Breast epithelium (tissue), 4 donors: ENCODE data around the gene MINAR1. TPM values are rescaled to one million over a fixed set of nuclear protein-coding genes. Genes with fewer than 3 reads are reported as not detected.
A peak's percentile ranks its signal among the peaks of the same experiment; 100 is the strongest.

ENCODE experiments used
- DNase-seq, 2 donors: peaks; one replicate each; pipeline ENCODE4 v3.0.0-alpha.2; 2019; ENCODE audit warnings: low spot score in 2 of 2
- H3K27ac ChIP-seq, 2 donors: fragments of 200-600 bp; sonication (generic) in 1 of 2; one replicate each; pipeline ENCODE4 v1.5.1; 2016 to 2019; ENCODE audit warnings: mild to moderate bottlenecking in 1 of 2
- H3K27me3 ChIP-seq, 2 donors: fragments of 200-600 bp; sonication (generic) in 1 of 2; one replicate each; pipeline versions ENCODE4 v1.5.1 to v1.6.0; 2017 to 2019; ENCODE audit warnings: control low read depth in 1 of 2, mild to moderate bottlenecking in 1 of 2
- H3K36me3 ChIP-seq: fragments of 200-600 bp; one replicate; pipeline ENCODE4 v1.5.1; 2019
- H3K4me1 ChIP-seq, 2 donors: fragments of 200-600 bp; sonication (generic); one replicate each; pipeline ENCODE4 v1.5.1; 2016 to 2019; ENCODE audit warnings: control low read depth in 1 of 2
- H3K4me3 ChIP-seq, 3 donors: fragments of 200-600 bp; sonication (generic); 1 replicate in 2 of 3; 2 replicates in 1 of 3; pipeline ENCODE4 v1.5.1; 2016 to 2019; ENCODE audit warnings: mild to moderate bottlenecking in 3 of 3, moderate library complexity in 2 of 3
- H3K9me3 ChIP-seq, 2 donors: fragments of 200-600 bp; sonication (generic) in 1 of 2; one replicate each; pipeline ENCODE4 v1.5.1; 2016 to 2019; ENCODE audit warnings: control low read depth in 1 of 2
- POLR2A ChIP-seq: fragments of 450-650 bp; IDR thresholded peaks from one replicate; pipeline ENCODE4 v1.6.1; 2016; ENCODE audit warnings: antibody characterized with exemption, mild to moderate bottlenecking, moderate library complexity
- POLR2AphosphoS5 ChIP-seq, 3 donors: sonication (generic); formaldehyde crosslinking; IDR thresholded peaks; one replicate each; pipeline ENCODE4 v1.6.1; 2017; ENCODE audit warnings: antibody characterized with exemption in 3 of 3
- intact Hi-C: fragments of 100-400 bp; cut with DNase I; formaldehyde crosslinking; loops from one replicate; pipeline ENCODE4 v1.15.1; 2023; ENCODE audit warnings: low total_unique reads
- total RNA-seq, 3 donors: library from RNA; depleted of rRNA; stranded (reverse); fragments of >200 nt; gene quantifications; one replicate each; pipeline ENCODE4 v1.1.0, GENCODE V29; 2016
- TF ChIP-seq, protein P1 (sequence below), 3 donors: fragments of 450-650 bp; IDR thresholded peaks; one replicate each; pipeline ENCODE4 v1.5.1; 2016 to 2017; ENCODE audit warnings: antibody characterized with exemption in 3 of 3, mild to moderate bottlenecking in 3 of 3, moderate library complexity in 3 of 3

Gene MINAR1, protein sequence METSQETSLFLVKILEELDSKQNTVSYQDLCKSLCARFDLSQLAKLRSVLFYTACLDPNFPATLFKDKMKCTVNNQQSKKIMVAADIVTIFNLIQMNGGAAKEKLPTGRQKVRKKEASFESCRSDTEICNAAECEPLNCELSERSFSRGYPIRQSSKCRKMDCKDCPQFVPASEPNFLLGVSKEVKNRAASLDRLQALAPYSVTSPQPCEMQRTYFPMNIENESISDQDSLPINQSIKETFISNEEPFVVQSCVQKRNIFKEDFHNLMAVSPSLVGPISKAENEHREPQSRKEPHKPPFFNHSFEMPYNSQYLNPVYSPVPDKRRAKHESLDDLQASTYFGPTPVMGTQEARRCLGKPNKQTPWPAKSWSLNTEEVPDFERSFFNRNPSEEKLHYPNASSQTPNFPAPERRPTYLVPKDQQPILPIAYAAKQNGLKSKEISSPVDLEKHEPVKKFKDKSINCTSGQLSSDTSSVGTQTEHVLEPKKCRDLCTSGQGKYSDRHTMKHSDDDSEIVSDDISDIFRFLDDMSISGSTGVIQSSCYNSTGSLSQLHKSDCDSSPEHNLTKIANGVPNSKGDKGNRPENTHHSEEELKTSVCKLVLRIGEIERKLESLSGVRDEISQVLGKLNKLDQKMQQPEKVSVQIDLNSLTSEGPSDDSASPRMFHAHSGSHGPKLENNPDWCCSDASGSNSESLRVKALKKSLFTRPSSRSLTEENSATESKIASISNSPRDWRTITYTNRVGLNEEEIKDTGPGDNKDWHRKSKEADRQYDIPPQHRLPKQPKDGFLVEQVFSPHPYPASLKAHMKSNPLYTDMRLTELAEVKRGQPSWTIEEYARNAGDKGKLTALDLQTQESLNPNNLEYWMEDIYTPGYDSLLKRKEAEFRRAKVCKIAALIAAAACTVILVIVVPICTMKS
- total RNA-seq, result 1 to 10 TPM in 1 of 3 donors, under 1 TPM in 2; 0.16 to 1.0 (median 0.66) TPM

DNA sequence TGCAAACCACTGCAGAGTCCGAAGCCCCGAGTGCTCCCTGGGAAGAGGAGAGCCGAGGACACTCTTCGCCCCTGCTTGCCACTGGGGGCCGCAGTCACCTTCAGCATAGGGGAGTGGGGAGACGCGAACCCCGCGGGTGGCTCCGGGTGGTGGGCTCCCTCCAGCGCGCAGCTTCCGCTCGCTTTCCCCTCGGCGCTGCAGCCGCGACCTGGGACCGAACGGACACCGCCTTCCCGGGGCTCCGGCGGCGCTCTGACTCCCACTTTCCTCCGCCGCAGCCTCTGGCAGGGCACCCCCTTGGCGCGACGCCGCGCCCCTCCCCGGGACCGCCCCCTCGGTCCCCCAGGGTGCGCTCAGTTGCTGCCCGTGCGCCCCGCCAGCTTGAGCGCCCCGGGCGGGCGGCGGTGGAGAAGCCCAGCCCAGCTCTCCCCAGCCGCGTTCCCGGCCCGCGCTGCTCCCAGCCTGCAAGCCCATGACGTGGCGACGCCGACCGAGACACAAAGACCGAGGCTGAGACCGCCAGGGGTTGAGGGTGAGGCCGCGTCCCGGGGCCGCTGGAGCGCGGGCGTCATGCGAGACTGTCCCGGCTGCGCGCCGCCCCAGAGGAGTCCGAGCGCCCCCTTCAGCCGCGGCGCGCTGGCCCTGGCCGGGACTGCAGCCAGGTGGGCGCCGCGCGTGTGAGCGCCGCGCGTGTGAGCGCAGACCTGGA is at the start of gene MINAR1:
MINAR1 (plus strand) TSS at position 701 of the 709 bp plus-strand sequence. CDS start 23,812 bp downstream, outside the sequence.
- Histone ChIP-seq H3K27ac (no peak within 1 kb of the TSS), H3K4me3 (peak within 1 kb of the TSS; percentile 45 to 65 (median 48)), H3K36me3 (no peaks in the 10 kb centered on the region), H3K9me3 (no peaks in the 10 kb centered on the region), H3K4me1 (no peaks in the 10 kb centered on the region), H3K27me3 (peaks cover 0 to 44% of the 10 kb centered on the region in 2 donors)
- DNase-seq, result no peak
- intact Hi-C loops, result no loop called here
- TF ChIP-seq POLR2AphosphoS5 (IDR thresholded peaks at IDR 0.05) (no peak), POLR2A (no peak)
- TF ChIP-seq, protein P1, sequence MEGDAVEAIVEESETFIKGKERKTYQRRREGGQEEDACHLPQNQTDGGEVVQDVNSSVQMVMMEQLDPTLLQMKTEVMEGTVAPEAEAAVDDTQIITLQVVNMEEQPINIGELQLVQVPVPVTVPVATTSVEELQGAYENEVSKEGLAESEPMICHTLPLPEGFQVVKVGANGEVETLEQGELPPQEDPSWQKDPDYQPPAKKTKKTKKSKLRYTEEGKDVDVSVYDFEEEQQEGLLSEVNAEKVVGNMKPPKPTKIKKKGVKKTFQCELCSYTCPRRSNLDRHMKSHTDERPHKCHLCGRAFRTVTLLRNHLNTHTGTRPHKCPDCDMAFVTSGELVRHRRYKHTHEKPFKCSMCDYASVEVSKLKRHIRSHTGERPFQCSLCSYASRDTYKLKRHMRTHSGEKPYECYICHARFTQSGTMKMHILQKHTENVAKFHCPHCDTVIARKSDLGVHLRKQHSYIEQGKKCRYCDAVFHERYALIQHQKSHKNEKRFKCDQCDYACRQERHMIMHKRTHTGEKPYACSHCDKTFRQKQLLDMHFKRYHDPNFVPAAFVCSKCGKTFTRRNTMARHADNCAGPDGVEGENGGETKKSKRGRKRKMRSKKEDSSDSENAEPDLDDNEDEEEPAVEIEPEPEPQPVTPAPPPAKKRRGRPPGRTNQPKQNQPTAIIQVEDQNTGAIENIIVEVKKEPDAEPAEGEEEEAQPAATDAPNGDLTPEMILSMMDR (IDR thresholded peaks at IDR 0.05), result no peak

DNA sequence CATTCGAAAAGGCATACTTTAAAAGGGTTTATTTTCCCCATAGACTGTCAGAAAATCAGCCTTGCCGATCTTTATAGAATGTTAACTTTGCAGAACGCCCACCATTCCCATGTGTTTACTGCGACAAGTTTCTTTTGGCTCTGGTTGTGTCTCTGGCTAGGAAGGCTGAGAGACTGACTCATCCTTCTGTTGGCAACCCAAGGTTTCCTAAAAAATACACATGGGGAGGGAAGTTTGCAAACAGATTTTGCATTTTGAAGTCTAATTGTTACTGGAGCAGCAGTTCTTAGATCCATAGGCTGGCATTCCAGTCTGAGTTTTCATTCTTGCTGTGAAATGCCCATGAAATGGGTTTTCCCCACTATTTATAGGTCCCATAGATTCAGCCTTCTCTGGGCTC is 37.9 kb upstream of the MINAR1 start:
- no peak overlapping the region for H3K4me3 ChIP-seq
- H3K27ac ChIP-seq, result no peak overlapping the region
- H3K4me1 ChIP-seq, result no peaks in the 10 kb centered on the region
- intact Hi-C loops, result no loop called here
- no peaks in the 10 kb centered on the region for H3K36me3 ChIP-seq
- DNase-seq, result no peak
- no peaks in the 10 kb centered on the region for H3K9me3 ChIP-seq
- TF ChIP-seq POLR2A (no peak), POLR2AphosphoS5 (IDR thresholded peaks at IDR 0.05) (no peak)
- TF ChIP-seq, protein P1 (IDR thresholded peaks at IDR 0.05), result no peak
- H3K27me3 ChIP-seq, result no peaks in the 10 kb centered on the region

DNA sequence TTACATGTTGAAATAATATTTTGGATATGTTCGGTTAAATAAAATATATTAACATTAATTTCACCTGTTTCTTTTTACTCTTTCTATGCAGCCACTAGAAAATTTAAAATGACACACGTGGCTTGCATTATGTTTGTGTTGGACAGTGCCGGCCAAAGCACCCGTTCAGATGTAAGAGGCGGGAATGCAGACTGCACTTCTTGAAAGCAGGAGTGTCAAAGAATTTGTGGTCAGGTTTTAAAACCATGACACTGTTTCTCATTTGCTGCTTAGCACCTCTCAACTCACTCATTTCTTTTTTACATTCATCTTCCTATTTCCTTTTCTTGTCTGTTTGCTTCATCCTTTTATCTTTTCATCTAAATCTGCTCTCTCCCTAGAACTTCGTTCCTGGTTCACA is 35.3 kb upstream of the MINAR1 start:
- TF ChIP-seq POLR2A, result no peak
- TF ChIP-seq, protein P1 (IDR thresholded peaks at IDR 0.05), result no peak
- TF ChIP-seq POLR2AphosphoS5 (IDR thresholded peaks at IDR 0.05), result no peak
- intact Hi-C loops, result no loop called here

DNA sequence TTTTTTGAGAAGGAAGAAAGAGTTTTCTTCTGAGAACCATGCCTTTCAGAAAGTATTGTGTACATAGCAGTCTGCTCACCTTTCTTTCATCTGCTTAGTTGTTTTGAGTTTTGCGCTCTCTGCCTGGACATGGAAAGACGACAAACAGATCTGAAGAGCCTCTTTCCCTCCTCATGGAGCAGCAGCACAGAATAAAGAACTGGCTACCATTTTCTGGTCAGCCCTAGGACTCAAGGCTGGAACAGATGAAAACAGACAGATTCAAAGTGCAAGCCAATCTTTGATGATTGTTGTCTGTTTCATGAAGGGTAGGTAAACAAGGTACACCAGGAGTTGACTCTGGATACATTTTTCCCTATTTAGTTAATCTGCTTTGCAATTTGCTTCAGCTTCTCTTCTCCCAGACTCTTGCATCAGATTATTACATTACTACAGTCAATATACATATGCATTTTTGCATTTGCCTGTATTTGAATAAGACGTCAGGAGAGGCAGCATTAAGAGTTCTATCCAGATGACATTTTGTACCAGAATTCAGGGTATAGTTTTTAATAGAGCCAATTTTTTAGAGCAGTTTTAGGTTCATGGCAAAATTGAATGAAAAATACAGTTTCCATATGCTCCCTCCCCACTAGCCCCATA is 34.7 kb upstream of the MINAR1 start:
- Histone ChIP-seq H3K4me3 (no peak overlapping the region), H3K9me3 (no peaks in the 10 kb centered on the region), H3K27ac (no peak overlapping the region), H3K27me3 (no peaks in the 10 kb centered on the region), H3K36me3 (no peaks in the 10 kb centered on the region), H3K4me1 (no peaks in the 10 kb centered on the region)
- TF ChIP-seq POLR2A (no peak), POLR2AphosphoS5 (IDR thresholded peaks at IDR 0.05) (no peak)
- TF ChIP-seq, protein P1 (IDR thresholded peaks at IDR 0.05), result no peak
- intact Hi-C loops, result no loop called here
- no peak for DNase-seq

More for the DNA sequence above, 35.3 kb upstream of the MINAR1 start:
- no peaks in the 10 kb centered on the region for H3K36me3 ChIP-seq
- H3K27me3 ChIP-seq, result no peaks in the 10 kb centered on the region
- no peaks in the 10 kb centered on the region for H3K9me3 ChIP-seq
- H3K27ac ChIP-seq, result no peak overlapping the region
- H3K4me3 ChIP-seq, result no peak overlapping the region
- DNase-seq, result no peak
- H3K4me1 ChIP-seq, result no peaks in the 10 kb centered on the region
